ENCODE data around the gene CACNA1C.

- TF ChIP-seq, protein P1, sequence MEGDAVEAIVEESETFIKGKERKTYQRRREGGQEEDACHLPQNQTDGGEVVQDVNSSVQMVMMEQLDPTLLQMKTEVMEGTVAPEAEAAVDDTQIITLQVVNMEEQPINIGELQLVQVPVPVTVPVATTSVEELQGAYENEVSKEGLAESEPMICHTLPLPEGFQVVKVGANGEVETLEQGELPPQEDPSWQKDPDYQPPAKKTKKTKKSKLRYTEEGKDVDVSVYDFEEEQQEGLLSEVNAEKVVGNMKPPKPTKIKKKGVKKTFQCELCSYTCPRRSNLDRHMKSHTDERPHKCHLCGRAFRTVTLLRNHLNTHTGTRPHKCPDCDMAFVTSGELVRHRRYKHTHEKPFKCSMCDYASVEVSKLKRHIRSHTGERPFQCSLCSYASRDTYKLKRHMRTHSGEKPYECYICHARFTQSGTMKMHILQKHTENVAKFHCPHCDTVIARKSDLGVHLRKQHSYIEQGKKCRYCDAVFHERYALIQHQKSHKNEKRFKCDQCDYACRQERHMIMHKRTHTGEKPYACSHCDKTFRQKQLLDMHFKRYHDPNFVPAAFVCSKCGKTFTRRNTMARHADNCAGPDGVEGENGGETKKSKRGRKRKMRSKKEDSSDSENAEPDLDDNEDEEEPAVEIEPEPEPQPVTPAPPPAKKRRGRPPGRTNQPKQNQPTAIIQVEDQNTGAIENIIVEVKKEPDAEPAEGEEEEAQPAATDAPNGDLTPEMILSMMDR (conservative IDR thresholded peaks at IDR 0.05 in 1 of 2, IDR thresholded peaks at IDR 0.05 in 1 of 2; ENCODE audit: extremely low read depth in 1 of 2, insufficient read depth in 1 of 2, low read depth in 1 of 2, low read length in 2 of 2) = no peak
- TF ChIP-seq EZH2 (IDR thresholded peaks at IDR 0.05; ENCODE audit: borderline replicate concordance, low read length) = no peak
Observed at GRCh38 chr12:2319136-2319535, 266.3 kb downstream of the CACNA1C start.
